ENCODE results near the gene LSM10. TPM values are rescaled to one million over a fixed set of nuclear protein-coding genes. Genes with fewer than 3 reads are reported as not detected.

The LSM10 gene
- total RNA-seq, 3 donors from 2014 or later (not counting 1 experiment from before 2014, with no cell fraction given): 25.2 to 30.4 (median 26.6) TPM

GRCh38 chr1:36420836-36421317, 23.2 kb upstream of the LSM10 start:
- H3K27me3 Mint-ChIP-seq (ENCODE audit: low read depth in 2 of 2): no peaks in the 10 kb centered on the region
- Histone ChIP-seq H3K27me3 (ENCODE audit: control insufficient read depth, insufficient read depth, low read length) (no peaks in the 10 kb centered on the region), H3K4me1 (ENCODE audit: control insufficient read depth, insufficient read depth, low read length) (peaks cover 5% of the 10 kb centered on the region), H3K27ac (ENCODE audit: low read length) (no peak overlapping the region), H3K9me3 (ENCODE audit: control insufficient read depth, insufficient read depth, low read length) (no peaks in the 10 kb centered on the region), H3K36me3 (ENCODE audit: control insufficient read depth, insufficient read depth, low read length) (no peaks in the 10 kb centered on the region), H3K4me3 (ENCODE audit: low read length) (no peak overlapping the region)
- peak; percentile 86 for TF ChIP-seq CTCF (IDR thresholded peaks at IDR 0.05)
- intact Hi-C loops (cut with micrococcal nuclease): loop anchor here (1.0 to 2.0 kb wide), 2 partner anchors 79 to 322 kb away; no protein-coding TSS in a partner anchor
- H3K4me1 Mint-ChIP-seq: peaks cover 11 to 13% of the 10 kb centered on the region in 2 donors
- no peaks in the 10 kb centered on the region for H3K36me3 Mint-ChIP-seq
- H3K9me3 Mint-ChIP-seq: no peaks in the 10 kb centered on the region
- 25% methylated on average over 13 of the region's 13 CpGs for WGBS (ENCODE audit: insufficient coverage)
- peak; percentile 85 to 93 for DNase-seq
- ATAC-seq: peak; percentile 97 to 100 (median 100)
- peak overlapping the region in 1 of 2 donors; percentile 70 for H3K27ac Mint-ChIP-seq
- H3K4me3 Mint-ChIP-seq: no peak overlapping the region

GRCh38 chr1:36420409-36420808, 22.7 kb upstream of the LSM10 start:
- Histone ChIP-seq H3K36me3 (ENCODE audit: control insufficient read depth, insufficient read depth, low read length) (no peaks in the 10 kb centered on the region), H3K4me1 (ENCODE audit: control insufficient read depth, insufficient read depth, low read length) (peaks cover 5% of the 10 kb centered on the region), H3K27ac (ENCODE audit: low read length) (no peak overlapping the region), H3K4me3 (ENCODE audit: low read length) (no peak overlapping the region), H3K9me3 (ENCODE audit: control insufficient read depth, insufficient read depth, low read length) (no peaks in the 10 kb centered on the region), H3K27me3 (ENCODE audit: control insufficient read depth, insufficient read depth, low read length) (no peaks in the 10 kb centered on the region)
- Mint-ChIP-seq H3K27ac (no peak overlapping the region), H3K27me3 (ENCODE audit: low read depth in 2 of 2) (no peaks in the 10 kb centered on the region), H3K4me1 (peaks cover 11 to 13% of the 10 kb centered on the region in 2 donors), H3K9me3 (no peaks in the 10 kb centered on the region), H3K4me3 (no peak overlapping the region), H3K36me3 (no peaks in the 10 kb centered on the region)
- intact Hi-C loops (cut with micrococcal nuclease): loop anchor here (1.0 to 2.0 kb wide), 2 partner anchors 78 to 322 kb away; no protein-coding TSS in a partner anchor
- no peak for DNase-seq
- TF ChIP-seq CTCF (IDR thresholded peaks at IDR 0.05): no peak
- ATAC-seq: no peak
- WGBS (ENCODE audit: insufficient coverage): 63% methylated on average over 5 of the region's 5 CpGs

- TF ChIP-seq CTCF (IDR thresholded peaks at IDR 0.05): no peak
- no peaks in the 10 kb centered on the region for H3K27me3 ChIP-seq (ENCODE audit: control insufficient read depth, insufficient read depth, low read length)
- peaks cover 5% of the 10 kb centered on the region for H3K4me1 ChIP-seq (ENCODE audit: control insufficient read depth, insufficient read depth, low read length)
- Mint-ChIP-seq H3K9me3 (no peaks in the 10 kb centered on the region), H3K36me3 (no peaks in the 10 kb centered on the region), H3K27ac (no peak overlapping the region), H3K4me1 (peaks cover 11 to 13% of the 10 kb centered on the region in 2 donors), H3K4me3 (no peak overlapping the region), H3K27me3 (ENCODE audit: low read depth in 2 of 2) (no peaks in the 10 kb centered on the region)
- H3K27ac ChIP-seq (ENCODE audit: low read length): no peak overlapping the region
- ATAC-seq: no peak
- no peaks in the 10 kb centered on the region for H3K36me3 ChIP-seq (ENCODE audit: control insufficient read depth, insufficient read depth, low read length)
- intact Hi-C loops (cut with micrococcal nuclease): no loop called here
- H3K4me3 ChIP-seq (ENCODE audit: low read length): no peak overlapping the region
- WGBS (ENCODE audit: insufficient coverage): 96% methylated on average over 4 of the region's 4 CpGs
- no peaks in the 10 kb centered on the region for H3K9me3 ChIP-seq (ENCODE audit: control insufficient read depth, insufficient read depth, low read length)
- DNase-seq: no peak
Observed at GRCh38 chr1:36419569-36419968, 21.9 kb upstream of the LSM10 start.

GRCh38 chr1:36419140-36419539, 21.4 kb upstream of the LSM10 start:
- ATAC-seq (no peak), DNase-seq (no peak)
- Histone ChIP-seq H3K4me3 (ENCODE audit: low read length) (no peak overlapping the region), H3K36me3 (ENCODE audit: control insufficient read depth, insufficient read depth, low read length) (no peaks in the 10 kb centered on the region), H3K9me3 (ENCODE audit: control insufficient read depth, insufficient read depth, low read length) (no peaks in the 10 kb centered on the region), H3K27me3 (ENCODE audit: control insufficient read depth, insufficient read depth, low read length) (no peaks in the 10 kb centered on the region), H3K27ac (ENCODE audit: low read length) (no peak overlapping the region), H3K4me1 (ENCODE audit: control insufficient read depth, insufficient read depth, low read length) (peaks cover 5% of the 10 kb centered on the region)
- 85% methylated on average over 3 of the region's 3 CpGs for WGBS (ENCODE audit: insufficient coverage)
- no peak overlapping the region for H3K4me3 Mint-ChIP-seq
- H3K9me3 Mint-ChIP-seq: no peaks in the 10 kb centered on the region
- no peaks in the 10 kb centered on the region for H3K36me3 Mint-ChIP-seq
- H3K4me1 Mint-ChIP-seq: peaks cover 11 to 13% of the 10 kb centered on the region in 2 donors
- intact Hi-C loops (cut with micrococcal nuclease): no loop called here
- H3K27me3 Mint-ChIP-seq (ENCODE audit: low read depth in 2 of 2): no peaks in the 10 kb centered on the region
- no peak for TF ChIP-seq CTCF (IDR thresholded peaks at IDR 0.05)
- no peak overlapping the region for H3K27ac Mint-ChIP-seq
